Measurements from ENCODE around the gene PRKCB.
"Not testable (repeated sequence)": the region's sequence is repeated elsewhere in the genome, so short reads cannot be mapped to it uniquely, and the experiment has no call there.

PRKCB gene

GRCh38 chr16:24087891-24088410 is 252.2 kb downstream of the PRKCB start:
- no peak for DNase-seq (ENCODE audit: low read depth, low spot score)

- no peak for DNase-seq (ENCODE audit: low read depth, low spot score)
Measured at GRCh38 chr16:24088767-24089166, 253.0 kb downstream of the PRKCB start.

GRCh38 chr16:24091125-24091524 is 255.3 kb downstream of the PRKCB start:
- no peak for DNase-seq (ENCODE audit: low read depth, low spot score)

- DNase-seq (ENCODE audit: low read depth, low spot score), result no peak
Measured at GRCh38 chr16:24093049-24093448, 257.3 kb downstream of the PRKCB start.

- no peak for DNase-seq (ENCODE audit: low read depth, low spot score)
Measured at GRCh38 chr16:24094660-24095059, 258.9 kb downstream of the PRKCB start.

GRCh38 chr16:24098896-24099295 is 263.1 kb downstream of the PRKCB start:
- DNase-seq (ENCODE audit: low read depth, low spot score), result no peak

- DNase-seq (ENCODE audit: low read depth, low spot score), result no peak
Measured at GRCh38 chr16:24101431-24101830, 265.6 kb downstream of the PRKCB start.

- no peak for DNase-seq (ENCODE audit: low read depth, low spot score)
Measured at GRCh38 chr16:24102209-24102660, 266.5 kb downstream of the PRKCB start.

GRCh38 chr16:24105471-24105870 is 269.7 kb downstream of the PRKCB start:
- not testable (repeated sequence) for DNase-seq (ENCODE audit: low read depth, low spot score)

GRCh38 chr16:24108090-24108489 is 272.3 kb downstream of the PRKCB start:
- not testable (repeated sequence) for DNase-seq (ENCODE audit: low read depth, low spot score)

- DNase-seq (ENCODE audit: low read depth, low spot score), result no peak
Measured at GRCh38 chr16:24111724-24112302, 276.0 kb downstream of the PRKCB start.

- DNase-seq (ENCODE audit: low read depth, low spot score), result no peak
Measured at GRCh38 chr16:24113115-24113745, 277.4 kb downstream of the PRKCB start.

- no peak for DNase-seq (ENCODE audit: low read depth, low spot score)
Measured at GRCh38 chr16:24114876-24115275, 279.1 kb downstream of the PRKCB start.

- no peak for DNase-seq (ENCODE audit: low read depth, low spot score)
Measured at GRCh38 chr16:24116046-24116776, 280.4 kb downstream of the PRKCB start.

- DNase-seq (ENCODE audit: low read depth, low spot score), result no peak
Measured at GRCh38 chr16:24116989-24117388, 281.2 kb downstream of the PRKCB start.

GRCh38 chr16:24117680-24118079 is 281.9 kb downstream of the PRKCB start:
- DNase-seq (ENCODE audit: low read depth, low spot score), result no peak

- DNase-seq (ENCODE audit: low read depth, low spot score), result no peak
Measured at GRCh38 chr16:24118126-24118821, 282.5 kb downstream of the PRKCB start.

GRCh38 chr16:24119807-24120206 is 284.0 kb downstream of the PRKCB start:
- no peak for DNase-seq (ENCODE audit: low read depth, low spot score)

GRCh38 chr16:24123275-24123674 is 287.5 kb downstream of the PRKCB start:
- DNase-seq (ENCODE audit: low read depth, low spot score), result no peak

- DNase-seq (ENCODE audit: low read depth, low spot score), result no peak
Measured at GRCh38 chr16:24124291-24124690, 288.5 kb downstream of the PRKCB start.

- no peak for DNase-seq (ENCODE audit: low read depth, low spot score)
Measured at GRCh38 chr16:24125214-24125613, 289.4 kb downstream of the PRKCB start.

GRCh38 chr16:24129412-24129918 is 293.7 kb downstream of the PRKCB start:
- DNase-seq (ENCODE audit: low read depth, low spot score), result no peak

All from activated CD4-positive, CD25-positive, alpha-beta regulatory T cell treated with anti-CD3 and anti-CD28 coated beads, Interleukin-2, amount 50 U/mL, for 16 hours (primary cell).